H4 (cell line): ENCODE results near the gene NFIA. TPM values are rescaled to one million over a fixed set of nuclear protein-coding genes. Genes with fewer than 3 reads are reported as not detected.

ENCODE experiments used
- DNase-seq: peaks from one replicate; pipeline ENCODE4 v3.0.0-alpha.2; 2015; ENCODE audit warnings: low spot score
- total RNA-seq: library from RNA; depleted of rRNA; stranded (reverse); fragments of >200 nt; shearing (Covaris generic); gene quantifications from 2 replicates; pipeline ENCODE4 v1.2.3, GENCODE V29; 2014

The NFIA gene
- total RNA-seq, 1 experiment from 2014 or later = 7.4 TPM

DNA sequence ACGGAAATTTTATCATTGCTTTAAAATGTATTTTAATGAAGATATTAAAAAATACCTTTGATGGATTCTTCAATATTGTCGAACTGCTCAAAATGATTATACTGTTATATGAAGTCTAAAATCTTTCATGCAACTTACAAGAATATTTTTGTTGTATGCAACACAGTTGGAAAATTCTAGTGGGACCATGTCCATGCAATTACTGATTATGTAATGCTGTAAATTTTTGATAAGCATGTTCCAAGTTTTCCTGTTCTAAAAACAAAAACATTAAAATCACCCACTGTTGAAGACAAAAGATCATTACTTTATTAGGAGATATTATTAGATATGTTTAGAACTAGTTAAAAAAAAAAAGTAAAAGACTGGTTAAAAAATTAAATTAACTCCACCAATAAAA, 132.8 kb downstream of the NFIA start:
- no peak for DNase-seq

DNA sequence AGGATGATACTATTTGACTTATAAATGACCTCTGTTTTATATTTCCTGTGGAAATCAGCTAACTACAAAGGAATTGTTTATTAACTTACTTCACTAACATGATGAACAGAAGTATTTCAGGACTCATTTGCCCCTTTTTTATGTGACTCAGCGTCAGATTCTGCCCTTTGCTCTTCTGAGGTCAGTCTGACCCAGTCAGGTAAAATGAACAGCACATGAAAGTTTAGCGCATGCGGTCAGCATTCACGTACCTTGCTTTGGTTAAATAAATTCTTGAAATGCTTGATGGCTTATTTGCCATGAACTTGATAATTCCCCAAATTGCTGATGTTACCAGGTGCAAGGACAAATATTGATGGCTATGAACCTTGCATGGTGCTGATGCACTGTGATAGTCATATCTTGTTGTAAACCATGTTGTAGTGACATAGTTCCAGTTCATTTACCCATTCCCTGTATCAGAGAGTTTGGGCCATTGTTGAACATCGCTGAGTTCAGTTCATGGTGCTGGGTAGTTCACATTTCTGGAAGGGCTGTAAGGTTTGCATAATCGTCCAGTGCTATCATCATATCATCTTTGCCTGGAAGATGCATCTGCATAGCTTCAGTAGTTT, 133.4 kb downstream of the NFIA start:
- DNase-seq = no peak

DNA sequence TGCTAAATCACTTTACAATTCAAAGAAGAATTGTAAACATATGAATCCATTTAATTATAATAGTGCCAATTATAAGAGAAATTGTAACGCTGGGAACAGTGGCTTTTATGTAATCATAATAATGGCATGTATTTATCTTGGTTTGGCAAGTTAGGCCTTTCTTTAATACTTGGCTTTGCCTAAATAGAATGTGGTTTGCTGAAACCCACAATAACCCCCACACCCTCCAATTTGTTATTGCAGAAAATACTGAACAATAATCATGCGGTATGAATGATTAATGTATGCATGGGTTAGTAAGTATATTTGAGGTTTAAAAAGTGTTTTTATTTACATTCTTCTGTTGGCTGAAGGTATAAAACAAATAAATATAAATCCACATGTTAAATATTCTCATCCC, 138.2 kb downstream of the NFIA start:
- DNase-seq = peak; percentile 19

DNA sequence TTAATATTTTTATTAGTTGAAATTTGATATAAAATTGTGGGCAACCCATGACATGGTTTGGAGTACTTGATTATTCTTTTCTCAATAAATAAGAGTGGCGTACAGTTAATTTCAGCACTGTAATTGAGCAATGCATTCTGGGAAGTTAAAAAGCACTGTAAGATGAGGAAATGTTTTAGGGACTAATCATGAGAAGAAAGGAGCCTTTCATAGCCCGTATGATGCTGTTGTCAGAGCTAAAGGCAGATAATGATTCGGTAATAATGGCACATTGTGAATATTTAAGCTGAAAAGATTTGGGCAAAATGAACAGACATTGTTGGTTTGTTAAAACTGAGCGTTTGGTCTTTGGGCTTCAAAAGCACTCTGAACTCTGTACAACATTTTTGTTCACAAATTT, 139.3 kb downstream of the NFIA start:
- no peak for DNase-seq

DNA sequence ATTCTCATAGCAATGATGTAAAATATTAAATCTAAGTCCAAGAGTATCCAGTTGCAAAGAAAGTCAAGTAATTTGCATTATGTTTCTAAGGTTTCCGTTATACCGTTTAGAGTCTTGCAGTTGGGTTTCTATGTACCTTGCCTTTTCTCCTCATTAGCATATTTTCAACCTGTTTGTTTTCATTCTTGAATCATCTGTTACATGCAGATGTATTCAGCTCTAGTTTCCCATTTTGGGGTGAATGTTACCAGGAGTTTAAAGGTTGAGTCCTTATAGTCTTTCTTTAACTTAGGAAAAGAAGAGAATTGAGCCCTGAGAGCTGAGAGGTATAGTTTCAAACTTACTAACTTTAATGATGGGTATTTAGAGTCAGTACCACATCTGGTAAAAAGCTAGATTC, 139.9 kb downstream of the NFIA start:
- no peak for DNase-seq

DNA sequence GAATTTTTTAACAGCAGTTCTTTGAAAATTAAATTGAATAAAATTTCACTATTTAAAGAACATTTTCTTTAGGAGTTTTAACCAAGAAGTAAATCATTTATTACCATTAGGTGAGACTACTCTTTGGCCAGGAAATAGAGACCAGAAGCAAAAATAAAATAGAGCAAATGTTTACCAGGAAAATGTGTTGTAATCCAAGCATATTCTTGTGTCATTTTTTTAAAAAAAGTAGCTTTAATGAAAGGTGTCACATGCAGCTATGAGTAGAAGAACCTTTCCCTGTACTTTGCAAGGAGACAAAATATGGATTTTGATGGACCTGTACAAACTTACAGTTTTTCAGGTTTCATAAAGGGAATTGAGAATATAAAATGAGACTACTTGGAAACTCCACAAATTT, 140.8 kb downstream of the NFIA start:
- no peak for DNase-seq

DNA sequence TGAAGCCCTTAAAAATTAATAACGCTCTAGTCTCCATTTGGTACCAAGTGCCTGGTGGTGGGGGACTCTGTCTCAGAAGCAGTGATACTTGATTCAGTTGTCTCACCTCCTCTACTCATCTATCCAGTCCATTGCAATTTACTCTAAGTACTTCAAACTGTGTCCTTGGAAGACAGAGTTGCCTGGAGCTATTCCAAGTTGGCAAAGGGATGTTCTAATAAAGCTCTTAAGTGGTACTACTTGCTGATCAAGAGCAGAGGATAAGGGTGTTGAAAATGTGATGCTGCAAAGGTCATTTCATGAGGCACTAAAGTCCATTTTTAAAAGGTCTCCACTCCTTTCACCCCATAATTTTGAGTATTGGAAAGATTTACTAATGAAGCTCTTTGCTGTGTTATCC, 142.2 kb downstream of the NFIA start:
- DNase-seq = no peak

DNA sequence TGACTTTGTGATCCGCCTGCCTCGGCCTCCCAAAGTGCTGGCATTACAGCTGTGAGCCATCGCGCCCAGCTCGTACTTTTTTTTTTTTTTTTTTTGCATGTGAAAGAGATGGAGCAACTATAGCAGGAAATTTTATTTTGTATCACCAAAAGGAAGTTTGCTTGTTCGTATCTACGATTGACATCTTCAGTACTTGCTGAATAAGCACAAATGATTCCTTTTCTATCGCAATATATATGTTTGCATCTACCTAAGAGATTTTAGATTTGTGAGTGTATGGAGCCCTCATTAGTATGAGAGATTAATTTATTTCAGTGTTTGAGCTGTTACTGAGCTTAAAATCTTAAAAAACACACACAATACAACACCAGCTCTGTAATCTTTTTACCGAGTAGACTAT, 143.1 kb downstream of the NFIA start:
- no peak for DNase-seq

DNA sequence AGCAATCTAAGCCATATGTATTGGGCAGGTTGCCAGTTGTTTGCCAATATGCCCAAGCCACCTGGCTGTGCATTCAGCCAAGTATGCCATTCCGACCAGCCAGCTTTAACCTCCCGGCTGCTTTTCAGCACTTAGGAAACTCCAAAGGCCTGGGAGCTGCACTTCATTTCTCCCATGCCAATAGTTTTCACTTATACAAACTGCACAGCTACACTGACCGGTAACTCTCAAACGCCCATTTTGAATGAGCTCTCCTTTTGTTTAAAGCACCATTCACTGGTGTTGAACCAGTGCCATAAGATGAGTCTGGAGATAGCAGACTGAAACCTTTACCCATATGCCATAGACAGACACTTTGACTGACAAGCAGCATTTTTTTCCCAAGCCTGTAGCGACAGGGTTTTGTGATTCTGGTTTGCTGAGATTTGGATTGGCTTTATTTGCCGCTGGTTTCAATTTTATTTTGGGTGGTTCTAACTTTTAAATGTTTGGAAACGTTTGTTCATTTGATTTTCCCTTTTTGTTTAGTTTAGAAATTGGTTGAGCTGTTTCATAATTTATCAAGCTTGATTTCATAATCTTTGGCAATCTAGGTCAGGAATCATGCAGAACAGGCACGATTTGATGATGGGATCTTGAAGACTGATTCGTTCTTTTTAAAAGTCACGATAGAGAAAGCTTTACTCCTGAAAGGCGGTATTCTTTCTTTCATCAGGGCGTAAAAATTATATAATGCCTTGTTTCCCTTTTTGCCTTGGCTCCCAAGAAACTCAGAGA, 144.6 kb downstream of the NFIA start:
- no peak for DNase-seq

DNA sequence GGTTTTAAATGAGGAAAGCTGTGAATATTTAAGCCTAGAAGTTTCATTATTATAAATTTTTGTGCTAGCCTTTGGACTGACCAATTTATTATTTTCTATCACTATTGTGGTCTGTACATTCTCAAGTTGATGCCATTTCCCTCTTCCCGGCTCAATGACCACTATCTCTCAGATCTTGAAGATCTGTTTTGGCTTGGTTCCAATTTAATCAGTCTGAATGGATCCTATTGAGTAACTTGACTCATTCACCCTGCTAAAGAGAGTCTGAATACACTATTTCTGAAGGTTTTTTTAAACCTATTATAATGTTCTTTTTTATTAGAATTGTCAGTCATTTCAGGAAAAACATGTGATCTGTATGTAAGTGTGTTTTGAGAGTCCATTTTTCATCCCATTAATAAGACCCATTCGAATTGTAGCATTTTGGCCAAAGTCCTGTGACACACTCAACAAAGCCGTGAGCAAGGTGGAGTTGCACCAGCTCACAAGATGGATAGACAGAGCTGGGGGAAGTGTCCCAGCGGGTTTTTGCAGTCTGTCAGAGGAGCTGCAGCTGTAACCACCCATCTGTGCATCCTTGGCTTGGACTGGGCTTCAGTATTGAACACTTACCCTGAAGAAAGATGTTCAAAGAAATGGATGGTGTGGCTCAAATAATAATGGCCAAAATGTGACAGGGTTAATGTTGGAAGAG, 145.6 kb downstream of the NFIA start:
- DNase-seq = no peak

DNA sequence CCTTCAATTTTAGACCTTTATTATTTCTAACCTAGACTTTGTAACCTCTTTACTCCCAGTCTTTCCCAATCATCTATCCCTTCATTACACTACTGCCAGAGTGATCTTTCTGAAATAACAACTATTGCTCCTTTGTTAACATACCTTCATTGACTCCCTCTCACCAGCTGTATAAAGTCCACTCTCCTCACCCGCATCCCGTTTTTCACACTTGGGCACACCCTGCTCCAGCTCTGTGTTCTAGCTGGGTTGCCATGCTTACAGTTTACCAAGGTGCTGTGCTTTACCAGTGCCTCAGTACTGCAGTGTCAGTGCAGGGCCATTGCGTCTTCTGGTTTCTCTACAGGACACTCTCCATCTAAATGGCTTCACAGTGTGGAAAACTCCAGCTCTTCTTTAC, 148.2 kb downstream of the NFIA start:
- no peak for DNase-seq

DNA sequence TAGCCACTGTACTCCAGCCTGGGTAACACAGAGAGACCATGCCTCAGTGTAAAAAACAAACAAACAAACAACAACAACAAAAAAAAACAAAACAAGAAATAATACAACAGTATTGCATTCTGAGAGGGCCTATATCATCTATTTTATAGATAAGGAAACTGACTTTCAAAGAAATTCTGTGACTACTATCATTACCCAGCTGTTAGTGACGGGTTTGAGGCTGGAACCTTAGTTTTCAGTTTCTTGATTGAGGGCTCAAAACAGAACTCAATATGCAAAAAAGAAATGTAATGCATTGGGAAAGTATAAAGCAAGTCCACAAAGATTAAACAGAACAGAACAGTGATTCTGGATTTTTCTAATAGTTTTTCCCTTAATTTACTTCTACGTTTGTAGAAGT, 149.4 kb downstream of the NFIA start:
- DNase-seq = no peak

DNA sequence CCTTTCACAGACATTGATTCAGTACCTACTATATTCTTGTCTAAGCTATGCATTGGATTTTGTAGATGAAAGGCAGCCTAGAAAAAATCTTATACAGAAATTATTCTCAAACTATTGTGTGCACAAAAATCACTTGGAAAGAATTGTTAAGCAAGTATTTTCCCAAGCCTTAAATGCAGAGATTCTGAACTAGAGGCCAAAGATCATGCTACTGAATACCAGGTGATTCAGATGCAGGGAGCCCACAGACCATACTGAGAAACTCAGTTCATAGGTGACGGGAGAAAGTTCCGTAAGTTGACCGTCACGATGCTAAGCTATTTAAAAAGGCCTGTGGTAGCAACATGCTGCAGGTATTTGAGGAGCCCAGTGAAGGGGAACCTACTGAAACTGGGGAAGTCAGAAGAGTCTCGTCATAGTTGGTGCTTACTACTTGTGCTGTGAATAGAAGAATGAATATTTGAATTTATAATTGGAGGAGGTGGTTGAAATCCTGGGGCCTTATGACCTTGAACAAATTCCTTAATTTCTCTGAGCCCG, 150.8 kb downstream of the NFIA start:
- no peak for DNase-seq

DNA sequence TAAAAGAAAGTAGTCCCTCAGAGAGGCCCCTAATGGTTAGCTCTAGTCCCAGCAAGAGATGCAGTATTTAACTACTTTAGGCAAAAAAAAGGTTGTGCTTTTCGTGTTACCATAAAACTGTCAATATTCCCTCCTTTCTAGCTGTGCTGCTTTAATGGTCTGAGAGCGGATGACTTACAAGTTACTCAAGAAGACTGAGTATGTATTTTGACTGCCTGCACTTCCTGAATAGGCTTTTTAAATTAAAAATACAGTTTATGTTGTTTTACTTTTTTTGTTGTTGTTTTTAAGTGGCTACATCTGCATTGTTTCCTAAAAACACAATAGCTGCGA, 152.2 kb downstream of the NFIA start:
- no peak for DNase-seq

DNA sequence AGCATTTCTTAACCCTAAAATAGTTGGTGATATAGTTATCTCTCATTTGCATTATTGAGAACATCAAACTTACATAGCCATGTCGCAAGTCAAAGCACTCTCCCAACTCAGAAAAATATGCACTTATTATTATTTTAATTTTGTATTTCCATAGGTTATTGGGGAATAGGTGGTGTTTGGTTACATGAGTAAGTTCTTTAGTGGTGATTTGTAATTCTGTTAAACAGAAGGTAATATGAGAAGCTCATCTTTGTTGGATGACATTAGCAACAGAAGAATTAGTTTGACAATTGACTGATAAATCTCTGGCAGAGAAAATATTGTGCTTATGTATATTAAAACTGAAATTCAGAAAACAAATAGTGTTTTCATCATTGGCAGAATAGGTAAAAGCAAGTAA, 154.8 kb downstream of the NFIA start:
- no peak for DNase-seq

DNA sequence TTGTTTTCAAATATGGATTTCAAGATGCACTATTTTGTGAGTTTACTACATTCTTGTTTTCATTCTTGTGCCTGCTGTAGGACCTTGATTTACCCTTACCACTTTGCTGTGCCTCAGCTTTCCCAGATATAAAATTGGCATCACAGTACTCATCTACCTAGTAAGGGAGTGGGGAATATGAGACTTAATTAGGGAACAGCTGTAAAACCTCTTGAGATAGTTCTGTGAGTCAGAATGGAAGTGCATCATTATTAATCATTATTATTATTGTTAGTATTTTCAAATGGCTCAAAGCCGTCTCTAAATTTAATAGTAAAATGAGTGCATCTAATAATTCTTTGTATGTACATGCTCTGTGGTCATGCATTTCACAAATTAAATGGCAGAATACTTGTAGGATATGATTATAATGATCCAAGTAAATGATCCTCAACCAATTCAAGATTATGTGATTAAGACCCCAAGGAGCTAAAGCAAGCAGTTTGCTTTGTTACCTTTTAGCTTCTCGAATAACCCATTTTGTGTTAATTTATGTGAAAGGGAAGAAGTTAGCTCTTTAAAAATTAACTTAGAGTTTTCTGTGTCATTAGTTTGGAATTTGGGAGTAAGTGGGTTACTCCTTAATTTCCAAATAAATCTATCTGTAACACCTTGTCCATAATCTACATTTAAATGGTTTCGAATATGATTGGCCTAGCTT, 155.4 kb downstream of the NFIA start:
- DNase-seq = no peak

DNA sequence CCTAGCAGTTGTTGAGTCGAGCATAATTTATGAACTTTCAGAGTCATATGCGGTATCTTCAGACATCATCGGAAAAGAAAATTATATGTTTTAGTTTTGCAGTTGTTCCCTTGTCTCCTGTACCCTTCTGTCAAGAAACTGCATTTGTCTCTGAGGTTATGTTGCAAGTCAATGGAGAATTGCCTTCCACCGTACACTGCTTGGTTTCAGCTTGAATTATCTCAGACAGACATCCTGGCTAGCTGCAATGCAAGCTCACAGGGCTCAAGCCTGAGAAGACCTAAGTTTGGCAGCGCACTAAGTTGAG, 156.0 kb downstream of the NFIA start:
- DNase-seq = no peak

DNA sequence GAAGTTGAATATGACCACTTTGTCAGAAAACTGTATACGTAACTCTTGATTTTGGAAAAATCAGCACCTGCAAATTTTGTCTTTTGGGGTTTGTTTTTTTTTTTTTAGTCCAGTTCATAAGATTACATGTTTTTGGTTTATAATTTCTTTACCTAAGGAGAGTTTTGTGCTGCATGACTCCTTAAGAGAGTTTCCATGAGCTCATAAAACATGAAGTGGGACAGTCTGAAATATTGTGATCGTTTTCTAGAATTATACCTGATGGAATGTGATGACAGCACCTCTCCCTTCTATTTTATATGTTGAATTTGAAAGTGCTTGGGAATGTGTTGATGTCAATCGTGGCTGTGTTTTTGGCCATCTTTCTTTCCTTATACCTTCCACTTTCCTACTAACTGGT, 158.5 kb downstream of the NFIA start:
- no peak for DNase-seq

DNA sequence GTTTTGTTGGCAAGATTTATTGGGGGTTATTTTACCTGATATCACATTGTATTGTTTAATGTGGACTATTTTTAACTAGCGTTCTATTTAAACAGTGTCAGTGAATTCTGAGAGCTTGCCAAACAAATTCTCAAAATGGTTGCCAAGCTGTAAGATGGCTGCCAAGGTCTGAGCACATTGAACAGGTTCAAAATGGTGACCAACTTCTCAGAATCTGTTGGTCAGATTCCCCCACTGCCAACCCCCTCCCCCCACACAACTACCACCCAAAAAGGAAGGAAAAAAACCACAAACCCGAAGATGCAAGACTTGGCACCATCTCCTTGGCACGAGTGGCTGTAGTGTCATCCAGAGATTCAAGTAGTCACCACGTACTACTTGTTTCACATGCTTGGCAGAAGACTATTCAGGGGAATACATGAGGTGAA, 159.1 kb downstream of the NFIA start:
- no peak for DNase-seq

DNA sequence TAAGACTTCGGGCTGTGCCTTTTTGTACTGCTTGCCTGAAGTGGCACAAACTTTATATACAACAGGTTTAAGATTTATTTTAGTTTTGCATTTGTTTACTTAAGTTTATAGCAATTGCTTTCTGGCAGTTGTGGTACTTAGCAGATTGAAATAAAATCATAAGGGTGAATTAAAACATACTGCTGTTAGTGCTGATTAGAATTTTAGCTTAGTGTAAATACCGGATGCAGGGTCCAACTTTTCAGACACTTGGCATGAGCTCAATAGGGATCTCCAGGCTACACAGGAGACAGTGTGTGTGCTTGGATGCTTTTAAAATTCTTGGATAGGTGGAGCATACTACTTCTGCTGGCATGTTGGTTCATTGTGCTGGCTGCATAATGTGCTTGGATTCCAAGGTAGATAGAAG, 159.6 kb downstream of the NFIA start:
- no peak for DNase-seq

DNA sequence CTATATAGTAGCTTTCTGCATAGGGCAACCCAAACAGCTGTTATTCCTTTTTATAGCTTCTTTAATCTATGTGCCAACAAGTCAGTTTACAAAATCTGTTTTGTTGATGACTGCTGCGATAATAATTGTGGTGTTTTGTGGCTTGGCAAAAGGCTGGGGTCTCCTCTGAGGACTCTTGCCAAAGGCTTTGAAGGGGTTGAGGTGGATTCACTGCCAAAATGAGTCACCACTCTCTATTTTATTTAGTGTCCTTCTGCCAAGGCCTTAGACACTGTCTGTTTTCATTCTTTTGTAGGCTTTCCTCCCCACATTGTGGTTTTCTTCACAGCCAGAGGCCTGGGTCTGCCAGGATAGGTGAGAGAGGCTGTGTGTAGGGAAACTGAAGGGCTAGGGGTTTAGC, 161.8 kb downstream of the NFIA start:
- DNase-seq = peak; percentile 85

DNA sequence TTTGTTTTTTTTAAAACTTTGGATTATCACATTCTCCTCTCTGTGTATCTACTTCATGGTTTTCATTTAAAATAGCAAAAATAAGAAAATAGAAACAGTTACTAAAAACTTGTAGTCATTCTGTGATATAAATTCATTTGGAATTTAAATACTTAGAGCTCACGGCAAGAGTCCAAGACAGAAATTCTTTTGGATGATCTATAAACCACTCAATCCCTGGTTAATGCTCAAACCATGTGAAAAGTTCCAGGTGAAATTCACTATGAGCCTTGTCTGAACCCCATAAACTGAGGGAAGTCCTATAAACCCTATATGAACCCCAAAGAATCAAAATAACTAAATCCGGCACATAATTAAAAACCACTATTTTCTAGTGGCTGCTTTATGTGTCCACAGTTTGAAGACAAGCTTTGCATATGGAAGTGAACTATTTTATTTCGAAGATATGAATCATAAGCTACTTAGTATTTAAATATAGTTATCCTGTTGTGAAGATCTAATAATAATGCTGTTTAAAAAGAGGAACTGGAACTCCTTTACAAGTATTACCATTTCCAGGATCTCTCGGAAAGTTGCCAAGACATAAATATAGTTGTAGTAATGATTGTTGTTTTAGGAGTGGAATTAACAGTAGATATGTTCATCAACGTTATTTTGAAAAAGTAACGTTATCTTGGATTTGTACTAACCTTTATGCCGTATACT, 163.5 kb downstream of the NFIA start:
- DNase-seq = no peak
